ENCODE measurements around the gene HOXA13.

DNA sequence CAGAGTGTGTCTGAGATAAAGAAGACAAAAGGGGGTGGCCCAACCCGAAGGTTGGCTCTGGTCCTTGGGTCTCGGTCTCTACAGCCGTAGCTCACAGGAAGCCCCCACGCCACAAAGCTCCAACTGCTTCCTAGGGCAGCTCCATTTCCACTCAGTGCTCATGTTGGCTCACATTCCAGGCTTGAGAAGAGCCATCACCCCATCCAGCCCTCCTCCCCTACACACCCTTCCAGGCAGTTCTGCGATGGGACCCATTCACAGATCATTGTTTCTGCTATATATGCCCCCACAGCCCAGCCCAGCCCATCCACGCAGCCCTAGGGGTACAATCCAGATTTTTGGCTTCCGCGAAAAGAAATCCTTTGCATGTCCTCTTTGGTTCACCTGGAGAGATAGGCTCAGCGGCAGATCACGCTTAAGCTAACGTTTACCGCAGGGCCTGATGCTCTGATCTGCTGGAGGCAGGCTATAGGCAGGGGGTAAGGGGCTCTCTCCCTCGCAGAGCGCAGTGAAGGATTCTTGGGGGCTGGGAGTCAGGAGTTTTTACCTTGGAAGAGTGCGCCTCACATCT lies 8.6 kb downstream of the HOXA13 start:
- TF ChIP-seq, protein P1, sequence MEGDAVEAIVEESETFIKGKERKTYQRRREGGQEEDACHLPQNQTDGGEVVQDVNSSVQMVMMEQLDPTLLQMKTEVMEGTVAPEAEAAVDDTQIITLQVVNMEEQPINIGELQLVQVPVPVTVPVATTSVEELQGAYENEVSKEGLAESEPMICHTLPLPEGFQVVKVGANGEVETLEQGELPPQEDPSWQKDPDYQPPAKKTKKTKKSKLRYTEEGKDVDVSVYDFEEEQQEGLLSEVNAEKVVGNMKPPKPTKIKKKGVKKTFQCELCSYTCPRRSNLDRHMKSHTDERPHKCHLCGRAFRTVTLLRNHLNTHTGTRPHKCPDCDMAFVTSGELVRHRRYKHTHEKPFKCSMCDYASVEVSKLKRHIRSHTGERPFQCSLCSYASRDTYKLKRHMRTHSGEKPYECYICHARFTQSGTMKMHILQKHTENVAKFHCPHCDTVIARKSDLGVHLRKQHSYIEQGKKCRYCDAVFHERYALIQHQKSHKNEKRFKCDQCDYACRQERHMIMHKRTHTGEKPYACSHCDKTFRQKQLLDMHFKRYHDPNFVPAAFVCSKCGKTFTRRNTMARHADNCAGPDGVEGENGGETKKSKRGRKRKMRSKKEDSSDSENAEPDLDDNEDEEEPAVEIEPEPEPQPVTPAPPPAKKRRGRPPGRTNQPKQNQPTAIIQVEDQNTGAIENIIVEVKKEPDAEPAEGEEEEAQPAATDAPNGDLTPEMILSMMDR (IDR thresholded peaks at IDR 0.05) = no peak
- TF ChIP-seq POLR2A (IDR thresholded peaks at IDR 0.05) = no peak

All from heart left ventricle (tissue), 13 donors.